ENCODE results near the gene ADAM19. TPM values are rescaled to one million over a fixed set of nuclear protein-coding genes. Genes with fewer than 3 reads are reported as not detected.

The ADAM19 gene
- total RNA-seq, 2 donors from 2014 or later: 1.9 to 8.1 TPM

- DNase-seq (ENCODE audit: low spot score): no peak
- no peaks in the 10 kb centered on the region for H3K4me1 ChIP-seq (replicated peaks)
- H3K36me3 ChIP-seq: no peaks in the 10 kb centered on the region
- intact Hi-C loops (cut with DNase I): loop anchor here (5.0 kb wide), 1 partner anchor 38 kb away; no protein-coding TSS in a partner anchor
- no peaks in the 10 kb centered on the region for H3K27me3 ChIP-seq (replicated peaks; ENCODE audit: insufficient read depth)
- H3K4me3 ChIP-seq: no peak overlapping the region
- 37% methylated on average over 4 of the region's 4 CpGs for WGBS
- H3K27ac ChIP-seq: no peak overlapping the region
- H3K9me3 ChIP-seq: no peaks in the 10 kb centered on the region
- TF ChIP-seq POLR2A (IDR thresholded peaks at IDR 0.05): no peak
- no peak for TF ChIP-seq CTCF (IDR thresholded peaks at IDR 0.05)
- no peak for TF ChIP-seq POLR2AphosphoS5 (IDR thresholded peaks at IDR 0.05)
Observed at GRCh38 chr5:157555037-157555640, 20.4 kb downstream of the ADAM19 start.

- intact Hi-C loops (cut with DNase I): loop anchor here (5.0 kb wide), 1 partner anchor 37 kb away; no protein-coding TSS in a partner anchor
Observed at GRCh38 chr5:157554179-157555036, 21.2 kb downstream of the ADAM19 start.

GRCh38 chr5:157552650-157553049, 22.9 kb downstream of the ADAM19 start:
- no peak for DNase-seq (ENCODE audit: low spot score)
- Histone ChIP-seq H3K9me3 (no peaks in the 10 kb centered on the region), H3K27ac (no peak overlapping the region), H3K36me3 (no peaks in the 10 kb centered on the region), H3K4me1 (replicated peaks) (no peaks in the 10 kb centered on the region), H3K4me3 (no peak overlapping the region), H3K27me3 (replicated peaks; ENCODE audit: insufficient read depth) (no peaks in the 10 kb centered on the region)
- intact Hi-C loops (cut with DNase I): no loop called here
- 100% methylated on average over 1 of the region's 1 CpG for WGBS
- TF ChIP-seq POLR2A (IDR thresholded peaks at IDR 0.05) (no peak), POLR2AphosphoS5 (IDR thresholded peaks at IDR 0.05) (no peak), CTCF (IDR thresholded peaks at IDR 0.05) (no peak)

More at GRCh38 chr5:157554179-157555036, 21.2 kb downstream of the ADAM19 start:
- no peak for DNase-seq (ENCODE audit: low spot score)
- no peak overlapping the region for H3K4me3 ChIP-seq
- WGBS: 36% methylated on average over 10 of the region's 10 CpGs
- H3K27me3 ChIP-seq (replicated peaks; ENCODE audit: insufficient read depth): no peaks in the 10 kb centered on the region
- no peak for TF ChIP-seq POLR2A (IDR thresholded peaks at IDR 0.05)
- TF ChIP-seq POLR2AphosphoS5 (IDR thresholded peaks at IDR 0.05): no peak
- no peak for TF ChIP-seq CTCF (IDR thresholded peaks at IDR 0.05)
- H3K36me3 ChIP-seq: no peaks in the 10 kb centered on the region
- no peaks in the 10 kb centered on the region for H3K9me3 ChIP-seq
- H3K27ac ChIP-seq: no peak overlapping the region
- no peaks in the 10 kb centered on the region for H3K4me1 ChIP-seq (replicated peaks)

GRCh38 chr5:157550663-157551062, 24.9 kb downstream of the ADAM19 start:
- H3K27ac ChIP-seq: no peak overlapping the region

More at GRCh38 chr5:157550663-157551062, 24.9 kb downstream of the ADAM19 start:
- intact Hi-C loops (cut with DNase I): no loop called here
- TF ChIP-seq POLR2AphosphoS5 (IDR thresholded peaks at IDR 0.05) (no peak), CTCF (IDR thresholded peaks at IDR 0.05) (no peak), POLR2A (IDR thresholded peaks at IDR 0.05) (no peak)
- no peak for DNase-seq (ENCODE audit: low spot score)
- H3K4me1 ChIP-seq (replicated peaks): no peaks in the 10 kb centered on the region
- no peaks in the 10 kb centered on the region for H3K27me3 ChIP-seq (replicated peaks; ENCODE audit: insufficient read depth)
- H3K4me3 ChIP-seq: no peak overlapping the region
- 87% methylated on average over 4 of the region's 4 CpGs for WGBS
- no peaks in the 10 kb centered on the region for H3K36me3 ChIP-seq
- no peaks in the 10 kb centered on the region for H3K9me3 ChIP-seq
